Activated T-cell treated with anti-CD3 and anti-CD28 coated beads for 1 hour (primary cell): Measurements from ENCODE around the gene JHY.
A peak's percentile ranks its signal among the peaks of the same experiment; 100 is the strongest.

Experiments used
- DNase-seq: peaks from one replicate; pipeline ENCODE4 v3.0.0-alpha.2; 2020; ENCODE audit warnings: low read depth

The JHY gene

DNA sequence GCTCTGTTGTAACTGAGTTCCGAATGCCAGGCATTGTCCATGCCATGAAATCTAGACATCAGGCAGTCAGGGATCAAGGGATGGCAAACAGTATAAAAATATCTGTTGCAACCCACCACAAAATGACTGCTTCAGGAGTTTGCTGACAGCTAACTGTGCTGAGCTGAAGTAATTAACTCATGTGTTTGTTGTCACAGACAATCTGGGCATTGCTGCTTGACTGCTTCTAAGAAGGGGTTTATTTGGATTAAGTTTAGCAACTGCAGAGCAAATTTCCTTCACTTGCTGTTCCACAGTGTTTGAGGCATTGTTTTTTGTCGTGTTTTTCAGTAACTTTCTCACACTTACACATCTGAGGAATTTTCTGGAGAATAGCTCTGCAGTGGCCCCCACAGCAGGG is 68.7 kb downstream of the JHY start:
- no peak for DNase-seq

DNA sequence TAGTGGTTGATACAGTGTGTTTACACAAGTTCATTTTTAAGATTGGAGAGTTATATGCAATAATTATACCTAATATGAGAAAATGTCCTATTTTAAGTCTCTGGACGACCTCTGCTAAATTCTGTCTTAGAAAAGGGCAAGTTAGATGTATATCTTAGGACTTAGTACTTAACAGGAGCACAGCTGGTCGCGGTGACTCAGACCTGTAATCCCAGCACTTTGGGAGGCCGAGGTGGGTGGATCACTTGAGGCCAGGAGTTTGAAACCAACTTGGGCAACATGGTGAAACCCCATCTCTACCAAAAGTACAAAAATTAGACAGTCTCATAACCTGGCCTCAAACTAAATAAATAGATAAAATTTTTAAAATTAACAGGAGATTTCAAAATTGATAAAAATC is 71.9 kb downstream of the JHY start:
- DNase-seq: no peak

DNA sequence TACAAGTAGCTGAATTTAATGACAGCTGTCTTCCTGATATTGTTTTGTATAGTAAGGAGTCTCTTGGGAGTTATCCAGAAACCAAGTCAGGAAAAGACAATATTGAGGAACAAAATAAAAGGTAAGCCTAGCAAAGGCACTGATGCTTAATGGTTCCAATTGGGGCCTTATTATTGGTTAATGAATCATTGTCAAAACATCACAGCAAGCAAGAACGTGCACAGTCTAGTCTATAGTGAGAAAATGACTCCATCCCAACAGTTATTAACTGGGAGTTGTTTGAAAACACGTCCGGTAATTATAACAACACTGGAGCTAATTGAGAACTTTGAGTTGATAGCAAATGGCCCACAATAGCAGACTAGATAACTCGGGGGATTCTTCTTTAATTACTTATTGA is 81.4 kb downstream of the JHY start:
- no peak for DNase-seq

DNA sequence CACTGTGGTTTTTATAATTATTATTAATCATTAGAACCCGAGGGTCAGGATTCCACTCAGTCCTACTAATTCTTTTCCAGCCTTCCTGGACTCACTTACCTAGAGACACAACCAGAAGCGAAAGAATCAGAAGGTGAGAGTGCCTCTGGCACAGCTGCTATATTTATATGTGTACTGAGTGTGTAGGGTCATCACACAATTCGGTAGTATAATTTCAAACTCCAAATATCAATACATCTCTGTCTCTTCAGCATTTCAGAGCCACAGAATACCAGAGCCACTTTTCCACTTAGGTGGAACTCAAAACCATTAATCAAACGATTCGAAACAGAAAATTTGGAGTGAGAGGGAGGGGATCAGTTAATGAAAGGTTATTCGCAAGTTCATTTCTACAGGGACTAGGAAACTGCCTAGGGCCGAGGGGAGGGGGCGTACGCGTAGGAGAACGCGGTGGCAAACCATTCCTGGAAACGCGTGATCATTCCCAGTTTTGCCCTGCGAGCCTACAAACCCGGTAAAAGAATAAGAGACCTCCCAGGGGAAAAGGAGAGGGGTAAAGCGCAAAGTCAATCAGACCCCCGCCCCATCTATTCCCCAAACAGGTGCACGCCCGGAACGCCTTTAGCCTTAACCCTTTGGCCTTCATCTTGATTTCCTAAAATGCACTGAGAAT is 93.6 kb downstream of the JHY start:
- DNase-seq: no peak

DNA sequence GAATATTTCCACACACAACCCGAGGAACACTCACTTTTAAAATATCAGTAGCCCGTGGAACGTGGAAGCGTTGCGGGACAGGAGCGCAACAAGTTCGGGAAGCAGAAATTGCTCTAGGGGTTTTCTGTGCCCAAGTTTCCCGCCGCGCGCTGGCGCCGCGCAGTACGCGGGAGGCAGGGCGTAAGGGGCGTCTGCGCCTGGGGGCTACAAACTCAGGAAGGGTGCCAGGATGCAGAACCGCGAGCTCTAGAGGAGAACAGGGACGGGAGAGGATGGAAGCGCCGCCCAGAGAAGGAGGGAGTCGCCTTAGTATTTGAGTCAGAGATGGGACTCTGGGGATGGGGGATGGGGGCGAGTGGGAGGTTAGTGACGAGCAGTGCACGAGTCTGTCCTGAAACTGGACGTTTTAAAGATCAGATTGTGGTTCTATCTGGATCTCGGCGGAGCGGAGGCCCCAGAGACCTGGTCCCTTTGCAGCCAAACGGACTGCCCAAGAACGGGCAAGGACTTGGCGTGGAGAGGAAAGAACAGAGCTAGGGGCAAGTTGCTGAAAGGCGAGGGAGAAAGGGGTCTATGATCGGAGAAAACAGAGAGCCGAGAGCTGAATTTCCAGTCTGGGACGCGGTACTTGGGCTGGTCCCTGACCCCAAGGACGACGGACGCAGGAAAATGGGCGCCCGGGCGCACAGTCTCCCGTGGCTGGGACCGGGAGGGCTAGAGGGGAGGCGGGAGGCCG is 94.3 kb downstream of the JHY start:
- no peak for DNase-seq

DNA sequence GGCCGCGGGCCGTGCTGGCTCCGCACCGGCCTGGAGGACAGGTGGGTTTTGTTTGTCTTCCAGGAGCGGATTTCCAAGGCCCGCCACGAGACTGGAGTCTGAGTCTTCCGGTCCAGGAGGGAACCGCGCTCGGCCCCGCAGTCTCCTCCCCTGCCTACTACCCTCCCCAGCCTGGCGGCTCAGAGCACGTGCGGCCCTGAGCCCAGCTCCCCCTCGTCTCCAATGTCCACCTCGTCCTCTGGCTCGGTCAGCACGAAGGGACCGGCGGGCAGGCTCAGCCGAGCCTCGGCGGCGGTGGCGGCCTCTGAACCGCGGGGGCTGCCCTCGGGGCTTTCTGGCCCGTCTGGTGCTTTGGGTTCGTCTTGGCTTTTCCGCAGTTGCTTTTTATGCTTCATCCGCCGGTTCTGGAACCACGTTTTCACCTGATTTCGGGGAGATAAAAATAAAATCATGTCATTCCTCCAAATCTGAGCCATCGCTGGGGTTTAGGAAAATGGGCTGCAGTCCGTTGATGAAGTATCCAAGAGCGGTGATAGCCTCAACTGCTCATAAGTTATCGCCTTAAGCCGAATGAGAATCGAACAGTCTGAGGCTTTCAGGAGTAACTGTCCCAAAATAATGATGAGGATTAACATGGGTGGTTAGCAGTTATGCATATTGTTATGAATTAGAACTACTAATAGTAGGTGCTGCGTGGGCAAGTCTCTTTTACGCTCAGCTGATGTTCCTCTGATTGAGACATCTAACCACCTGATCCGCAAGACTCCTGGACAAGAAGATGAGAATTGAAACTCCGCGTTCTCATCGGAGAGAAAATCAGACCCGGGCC is 95.1 kb downstream of the JHY start:
- DNase-seq: no peak

DNA sequence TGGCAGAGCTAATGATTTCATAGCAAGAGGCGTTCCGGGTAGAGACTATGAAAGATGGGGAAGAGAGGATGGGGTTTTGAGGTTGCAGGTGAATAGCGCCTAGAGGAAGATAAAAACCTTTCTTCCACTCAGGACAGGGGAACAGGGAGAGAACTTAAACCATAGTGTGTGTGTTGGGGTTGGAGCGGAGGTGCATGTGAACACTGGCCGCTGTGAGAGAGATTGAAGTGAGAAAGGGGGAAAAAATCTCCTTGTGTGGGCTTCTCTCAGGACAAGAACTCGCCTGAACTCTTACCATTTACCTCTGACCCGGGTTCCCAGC is 95.7 kb downstream of the JHY start:
- no peak for DNase-seq

DNA sequence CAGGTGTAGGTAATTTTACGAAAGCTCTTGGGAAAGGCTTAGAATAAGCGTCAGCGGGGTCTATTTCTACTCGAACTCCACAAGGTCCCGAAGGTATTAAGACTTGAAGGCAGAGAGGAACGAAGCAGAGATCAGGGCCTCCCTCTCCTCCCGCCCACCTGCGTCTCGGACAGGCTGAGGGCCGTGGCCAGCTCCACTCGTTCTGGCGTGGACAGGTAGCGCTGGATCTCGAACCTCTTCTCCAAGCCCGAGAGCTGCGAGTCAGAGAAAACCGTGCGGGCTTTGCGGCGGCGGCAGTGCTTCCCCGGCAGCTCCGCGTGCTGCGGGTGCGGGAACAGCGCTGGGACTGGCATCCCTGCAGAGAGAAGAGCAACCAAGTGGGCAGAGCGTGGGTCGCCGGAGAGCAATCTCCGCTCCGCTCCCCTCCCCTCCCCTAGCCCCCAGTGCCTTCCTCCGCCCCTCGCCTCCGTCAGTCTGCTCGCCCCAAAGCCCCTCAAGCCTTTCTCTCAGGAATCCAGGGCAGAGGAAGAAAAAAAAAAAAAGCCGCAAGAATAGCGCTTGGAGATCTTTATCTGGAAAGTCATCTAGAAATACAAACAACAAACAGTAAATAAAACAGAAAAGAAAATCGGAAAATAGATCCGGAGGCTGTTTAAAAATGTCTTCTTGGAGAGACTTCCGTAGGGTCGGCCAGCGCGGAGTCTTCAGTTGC is 96.7 kb downstream of the JHY start:
- no peak for DNase-seq

DNA sequence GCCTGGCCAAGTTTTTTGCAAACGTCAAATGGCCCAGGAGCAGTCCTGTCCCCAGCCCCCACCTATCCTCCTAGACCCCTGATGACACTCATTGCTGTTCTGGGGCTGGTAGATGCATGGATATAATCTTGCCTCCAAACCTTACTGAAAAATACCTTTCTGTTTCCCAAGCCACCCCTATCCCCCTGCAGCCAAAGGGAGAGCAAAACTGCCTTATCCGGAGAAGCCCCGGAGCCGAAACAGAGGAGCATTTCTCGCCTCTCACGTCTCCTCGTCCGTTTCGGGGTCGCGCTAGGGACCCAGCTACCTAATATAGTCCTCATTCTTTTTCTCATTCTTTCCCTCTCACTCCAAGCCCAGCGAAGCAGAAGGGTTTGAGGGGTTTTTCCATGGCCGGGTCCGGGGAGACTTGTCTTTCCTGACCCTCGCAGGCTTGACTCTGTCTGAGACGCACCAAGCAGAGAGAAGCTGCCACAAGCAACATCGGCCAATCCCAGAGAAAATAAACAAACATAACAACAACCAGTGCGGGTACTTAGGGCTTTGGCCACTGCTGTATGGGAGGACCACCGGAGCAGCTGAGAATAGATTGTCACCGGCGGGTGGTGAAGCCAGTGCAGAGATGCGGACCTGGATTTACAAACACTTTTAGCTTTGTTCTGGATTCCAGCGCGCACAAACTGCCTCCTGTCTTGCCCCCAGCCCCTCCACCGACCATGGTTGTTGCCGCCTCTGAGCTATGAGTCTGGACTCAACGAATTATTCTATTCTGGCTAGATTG is 97.4 kb downstream of the JHY start:
- no peak for DNase-seq

DNA sequence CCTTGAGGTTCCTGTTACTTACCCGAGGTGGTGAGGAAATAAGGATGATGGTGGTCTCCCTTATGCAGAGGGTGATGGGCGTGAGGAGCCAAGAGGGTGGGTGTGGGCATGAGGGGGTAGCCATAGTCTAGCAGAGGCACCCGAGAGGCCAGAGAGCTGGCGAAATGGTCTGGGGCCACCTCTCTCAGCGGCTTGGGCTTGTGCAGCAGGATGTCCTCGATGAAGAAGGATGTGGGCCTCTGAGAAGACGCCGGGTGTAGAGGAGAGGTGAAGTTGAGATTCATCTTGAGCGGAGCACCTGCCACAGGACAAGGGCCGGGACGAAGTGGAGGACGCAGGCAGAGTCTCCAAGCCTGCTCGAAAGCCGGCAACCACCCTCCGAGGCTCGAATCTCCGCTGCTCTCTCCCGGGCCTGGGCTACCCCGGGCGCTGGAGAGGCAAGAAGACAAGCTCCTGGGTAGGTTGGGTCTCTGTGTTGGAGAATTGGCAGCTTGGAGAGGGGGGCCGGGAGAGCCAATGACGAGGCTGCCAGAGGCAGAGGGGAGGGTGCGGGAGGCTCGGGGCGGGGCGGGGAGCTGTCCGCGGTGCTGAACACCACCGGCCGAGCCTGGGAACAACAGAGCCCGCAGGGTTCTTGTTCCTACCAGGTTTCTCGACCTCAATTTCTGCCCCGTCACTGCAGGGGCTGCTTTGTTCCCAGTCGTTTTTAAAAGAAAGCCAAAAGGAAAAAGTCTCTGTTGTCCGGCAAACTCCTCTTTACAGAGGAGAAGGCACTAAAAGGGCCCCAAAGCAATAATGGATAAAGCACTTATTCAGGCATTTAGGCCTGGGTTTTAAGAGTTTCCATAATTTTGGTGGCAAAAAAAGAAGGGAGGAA is 99.1 kb downstream of the JHY start, which contains the start of gene BSX:
Gene BSX, minus strand, starts transcription at position 447 of the 877 bp plus-strand sequence. Its CDS starts 163 bp downstream, at position 284.
- peak; percentile 33 for DNase-seq

DNA sequence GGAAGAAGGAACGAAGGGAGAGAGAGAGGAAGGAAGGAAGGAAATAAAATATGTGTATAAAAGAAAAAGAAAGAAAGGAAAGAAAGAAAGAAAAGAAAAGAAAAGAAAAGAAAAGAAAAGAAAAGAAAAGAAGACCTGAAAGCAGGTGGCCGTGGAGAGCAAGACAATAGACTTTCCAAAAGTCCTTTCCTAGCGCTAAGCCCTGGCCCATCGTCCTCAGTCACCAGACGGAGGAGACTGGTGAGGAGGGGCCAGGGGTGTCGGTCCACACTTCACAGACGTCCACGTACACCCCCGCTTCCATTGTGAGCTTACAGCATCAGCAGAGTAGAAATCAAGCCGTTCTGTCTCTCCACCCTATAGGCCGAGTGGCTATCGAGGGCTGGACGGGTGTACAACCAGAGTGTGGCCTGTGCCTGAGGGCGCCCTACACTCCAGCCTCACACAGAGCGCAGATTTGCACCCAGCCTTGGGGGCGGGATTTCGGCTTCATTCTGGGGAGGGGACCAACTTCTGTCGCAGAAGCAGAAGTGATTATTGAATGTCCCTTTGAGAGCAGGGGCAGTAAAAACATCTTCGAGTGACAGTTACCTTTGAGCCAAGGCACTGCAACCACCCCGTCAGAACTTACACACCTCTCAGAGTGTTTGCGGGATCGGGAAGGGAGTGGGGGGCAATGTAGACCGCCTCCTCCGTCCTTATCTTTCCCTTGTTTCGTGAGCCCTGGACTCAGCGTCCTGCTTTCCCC is 101.1 kb downstream of the JHY start:
- no peak for DNase-seq

DNA sequence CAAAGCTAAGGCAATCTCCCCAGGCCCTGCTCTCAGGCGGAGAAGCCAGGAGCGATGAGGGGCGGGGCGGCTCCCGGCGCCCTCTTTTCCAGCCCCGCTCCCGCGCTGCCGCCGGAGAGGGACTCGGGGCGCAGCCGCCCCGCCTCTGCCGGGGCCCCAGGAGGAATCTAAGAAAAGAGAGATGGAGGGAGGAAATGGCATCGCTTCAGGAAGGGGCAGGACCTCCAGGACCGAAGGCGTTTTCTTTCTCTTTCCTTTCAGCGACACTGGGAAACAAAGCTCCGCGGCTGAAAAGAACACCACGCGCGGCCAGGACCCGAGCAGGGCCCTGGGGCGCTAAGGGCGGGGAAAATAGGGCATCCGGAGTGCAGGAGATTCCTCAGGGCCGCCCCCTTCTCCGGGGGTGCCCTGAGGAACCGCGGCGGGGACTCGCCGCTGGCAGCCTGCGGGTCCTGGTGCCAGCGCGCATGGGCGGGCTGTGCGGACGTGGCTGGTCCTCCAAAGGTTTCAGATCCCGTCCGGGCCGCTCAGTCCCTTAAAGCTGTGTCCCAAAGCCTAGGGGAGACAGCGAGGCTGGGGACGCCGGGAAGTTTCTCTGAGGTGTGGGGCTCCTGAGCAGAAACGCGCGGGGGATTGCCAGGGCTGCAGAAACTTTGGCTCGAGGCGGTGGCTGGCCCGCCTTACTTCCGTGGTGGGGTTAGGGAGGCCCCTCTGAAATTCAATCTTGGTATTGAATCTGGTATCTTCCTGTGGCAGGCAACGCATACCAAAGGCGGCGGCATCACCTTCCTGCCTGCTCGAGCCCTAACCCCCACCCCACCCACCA is 101.8 kb downstream of the JHY start:
- no peak for DNase-seq

DNA sequence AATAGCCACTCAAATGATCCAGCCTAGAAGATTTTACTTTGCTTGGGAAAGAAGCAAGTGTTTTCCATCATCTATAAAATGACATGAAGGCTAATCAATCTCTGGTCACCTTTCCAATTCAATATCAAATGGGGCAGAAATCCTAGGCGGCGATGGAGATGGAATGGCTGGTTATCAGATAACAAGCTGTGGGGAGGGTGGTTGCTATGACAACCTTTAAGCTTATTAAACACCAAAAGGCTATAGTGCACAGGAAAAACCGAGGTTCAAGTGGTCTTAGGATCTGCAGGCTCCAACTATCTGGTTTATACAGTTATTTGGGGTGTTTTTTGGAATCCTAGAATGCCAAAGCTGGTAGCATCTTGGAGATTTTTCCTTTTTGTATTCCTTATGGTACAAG is 113.0 kb downstream of the JHY start:
- DNase-seq: no peak

DNA sequence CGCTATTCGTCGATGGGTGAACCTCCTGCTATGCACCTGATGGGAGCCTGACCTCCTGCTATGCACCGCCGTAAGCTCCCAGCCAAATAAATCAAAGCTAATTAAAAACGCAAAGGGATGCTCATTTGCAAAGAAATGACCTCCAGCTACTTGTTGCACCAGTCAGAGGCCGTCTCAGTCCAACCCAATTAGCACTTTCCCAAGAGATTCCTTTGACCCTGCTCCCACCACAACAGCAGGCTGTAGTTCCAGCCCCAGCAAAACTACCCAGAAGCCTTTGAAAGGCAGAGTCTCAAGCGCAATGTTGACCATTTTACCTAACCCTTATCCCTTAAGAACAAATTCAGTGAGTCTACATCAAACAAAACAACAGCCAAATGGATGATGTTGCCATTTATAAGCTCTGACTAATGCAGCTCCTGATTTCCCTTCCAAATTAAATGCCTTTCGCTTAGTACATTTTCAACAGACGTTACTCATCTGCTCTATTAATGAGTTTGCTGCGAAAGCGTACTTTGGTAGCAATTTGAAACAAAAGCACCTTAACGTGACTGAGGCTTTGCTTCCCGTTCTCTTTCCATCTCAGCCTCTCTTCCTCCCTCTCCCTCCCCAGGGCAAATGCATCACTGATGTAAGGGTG is 116.3 kb downstream of the JHY start:
- DNase-seq: no peak

DNA sequence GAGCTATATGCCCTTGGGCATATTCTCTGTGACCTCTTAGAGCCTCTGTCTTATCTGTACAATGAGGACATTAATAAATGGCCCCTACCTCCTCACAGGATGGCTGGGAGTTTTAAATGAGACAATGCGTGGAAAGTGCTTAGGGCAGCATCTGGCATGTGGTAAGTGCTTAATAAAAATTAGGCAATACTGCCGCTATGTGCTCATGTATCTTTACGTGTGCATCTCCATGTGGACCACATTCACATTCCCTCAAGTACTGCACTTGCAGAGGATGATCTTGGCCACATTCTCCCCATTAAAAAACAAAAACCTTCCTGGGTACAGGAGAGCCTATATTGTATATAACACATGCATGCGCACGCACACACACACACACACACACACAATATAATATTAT is 118.2 kb downstream of the JHY start:
- DNase-seq: no peak

DNA sequence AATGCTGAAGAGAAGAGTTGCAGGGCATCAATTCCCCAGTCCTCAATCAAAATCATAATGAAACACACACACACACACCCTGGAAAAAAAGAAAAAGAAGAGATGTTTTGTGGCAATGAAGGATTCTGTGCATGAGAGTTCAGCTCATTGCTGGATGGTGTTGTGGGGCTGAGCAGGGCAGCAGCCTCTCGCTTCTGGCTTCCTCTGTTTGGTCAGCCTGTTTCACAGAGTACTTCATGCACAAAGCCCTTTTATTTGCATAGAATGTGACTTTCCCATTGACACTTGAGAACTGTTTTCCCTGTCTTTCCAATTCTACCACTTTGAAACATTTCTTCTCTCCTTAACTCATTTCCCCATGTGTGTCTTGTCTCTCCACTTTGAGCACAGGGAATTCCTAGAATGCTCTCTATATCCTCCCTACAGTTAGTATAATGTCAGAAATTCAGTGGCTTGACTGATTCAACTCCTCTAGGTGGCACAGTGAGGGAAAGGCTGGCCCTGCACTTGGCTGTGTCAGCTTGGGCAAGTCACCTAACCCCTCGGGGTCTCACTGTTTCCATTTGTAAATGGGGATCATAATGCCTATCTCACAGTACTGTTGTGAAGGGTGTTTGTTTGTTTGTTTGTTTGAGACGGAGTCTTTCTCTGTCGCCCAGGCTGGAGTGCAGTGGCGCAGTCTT is 124.4 kb downstream of the JHY start:
- DNase-seq: no peak
